Erythroblast (primary cell): Measurements from ENCODE around the gene C16orf54.

Experiments
- GATA1 ChIP-seq: IDR thresholded peaks from 2 replicates; pipeline ENCODE4 v1.6.1; 2011; ENCODE audit warnings: low read depth, mild to moderate bottlenecking, control low read depth, low read length, moderate library complexity
- POLR2A ChIP-seq: IDR thresholded peaks from 2 replicates; pipeline ENCODE4 v1.6.1; 2011; ENCODE audit warnings: mild to moderate bottlenecking, low read length

DNA sequence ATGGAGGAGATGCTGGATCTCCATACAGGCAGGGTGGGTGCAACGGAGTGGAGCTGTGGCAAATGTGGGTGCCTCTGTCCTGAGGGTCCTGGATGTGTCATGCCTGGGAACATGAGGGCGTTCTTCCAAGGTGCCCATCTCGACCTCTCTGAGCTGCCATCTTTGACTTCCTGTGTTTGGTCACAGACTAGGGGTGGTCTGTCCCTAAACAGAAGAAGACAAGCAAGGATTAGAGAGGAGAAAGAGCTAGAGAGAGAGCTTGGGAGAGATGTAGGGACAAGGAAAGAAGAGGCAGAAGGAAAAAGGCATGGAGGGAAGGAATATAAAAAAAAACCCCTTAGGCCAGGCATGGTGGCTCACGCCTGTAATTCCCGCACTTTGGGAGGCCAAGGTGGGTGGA lies 28.9 kb upstream of the C16orf54 start:
- no peak for TF ChIP-seq POLR2A
- TF ChIP-seq GATA1 = no peak
